GM19372 (cell line): Measurements from ENCODE around the gene PRRC2C.
"Not testable (repeated sequence)": the region's sequence is repeated elsewhere in the genome, so short reads cannot be mapped to it uniquely, and the experiment has no call there.

ENCODE experiments used
- ATAC-seq: cut with Tn5 transposase; IDR thresholded peaks from one replicate; pipeline ENCODE4 v1.9.1; 2021; ENCODE audit warnings: mild to moderate bottlenecking, low read depth, moderate library complexity; ENCODE audit not compliant: unreplicated experiment

Gene PRRC2C

GRCh38 chr1:171495444-171495843 is 10.1 kb downstream of the PRRC2C start:
- no peak for ATAC-seq

GRCh38 chr1:171500304-171500703 is 15.0 kb downstream of the PRRC2C start:
- no peak for ATAC-seq

- ATAC-seq: no peak
Observed at GRCh38 chr1:171500803-171501202, 15.5 kb downstream of the PRRC2C start.

GRCh38 chr1:171501305-171502024 is 16.1 kb downstream of the PRRC2C start:
- ATAC-seq: no peak

- ATAC-seq: no peak
Observed at GRCh38 chr1:171506525-171507304, 21.4 kb downstream of the PRRC2C start.

- ATAC-seq: no peak
Observed at GRCh38 chr1:171507435-171507834, 22.1 kb downstream of the PRRC2C start.

- ATAC-seq: no peak
Observed at GRCh38 chr1:171509191-171509590, 23.9 kb downstream of the PRRC2C start.

GRCh38 chr1:171513743-171514142 is 28.4 kb downstream of the PRRC2C start:
- ATAC-seq: no peak

- ATAC-seq: no peak
Observed at GRCh38 chr1:171515299-171515698, 30.0 kb downstream of the PRRC2C start.

GRCh38 chr1:171515741-171516140 is 30.4 kb downstream of the PRRC2C start:
- ATAC-seq: no peak

- ATAC-seq: no peak
Observed at GRCh38 chr1:171521567-171521966, 36.2 kb downstream of the PRRC2C start.

- ATAC-seq: no peak
Observed at GRCh38 chr1:171530676-171531075, 45.3 kb downstream of the PRRC2C start.

- ATAC-seq: no peak
Observed at GRCh38 chr1:171532520-171532919, 47.2 kb downstream of the PRRC2C start.

- no peak for ATAC-seq
Observed at GRCh38 chr1:171545523-171545922, 60.2 kb downstream of the PRRC2C start.

GRCh38 chr1:171550050-171550449 is 64.7 kb downstream of the PRRC2C start:
- no peak for ATAC-seq

- not testable (repeated sequence) for ATAC-seq
Observed at GRCh38 chr1:171550598-171551100, 65.3 kb downstream of the PRRC2C start.

GRCh38 chr1:171553960-171554359 is 68.6 kb downstream of the PRRC2C start:
- not testable (repeated sequence) for ATAC-seq

- ATAC-seq: no peak
Observed at GRCh38 chr1:171563675-171564074, 78.3 kb downstream of the PRRC2C start.

- no peak for ATAC-seq
Observed at GRCh38 chr1:171566467-171566866, 81.1 kb downstream of the PRRC2C start.

- ATAC-seq: no peak
Observed at GRCh38 chr1:171570295-171570694, 85.0 kb downstream of the PRRC2C start.

GRCh38 chr1:171576144-171576543 is 90.8 kb downstream of the PRRC2C start:
- no peak for ATAC-seq

- no peak for ATAC-seq
Observed at GRCh38 chr1:171581226-171581625, 95.9 kb downstream of the PRRC2C start.
